Endometrium (tissue), 2 donors: ENCODE measurements around the gene COPE.

Source experiments
- FAIRE-seq: peaks from 2 replicates; lab custom pipeline; 2012; peaks lifted over from hg19 to GRCh38; lab: Jason Lieb, UNC
- donor health status: control.
- donor health status: control.

The COPE gene

DNA sequence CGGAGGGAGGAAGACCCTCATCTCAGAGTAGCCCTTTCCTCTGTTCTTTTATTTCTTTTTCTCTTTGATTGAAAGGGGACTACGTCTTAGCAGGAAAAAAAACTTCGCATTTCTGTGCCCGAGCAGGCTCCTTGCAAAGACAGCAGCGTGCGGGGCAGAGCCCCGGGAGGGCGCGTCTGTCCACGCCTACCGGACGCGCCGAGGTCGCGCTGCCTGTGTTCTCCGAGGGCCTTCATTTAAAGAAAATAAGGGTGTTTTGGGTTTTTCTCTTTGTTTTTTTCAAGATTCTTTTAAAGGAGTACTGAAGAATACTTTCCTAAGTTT, 52.4 kb downstream of the COPE start:
- FAIRE-seq, result no peak

DNA sequence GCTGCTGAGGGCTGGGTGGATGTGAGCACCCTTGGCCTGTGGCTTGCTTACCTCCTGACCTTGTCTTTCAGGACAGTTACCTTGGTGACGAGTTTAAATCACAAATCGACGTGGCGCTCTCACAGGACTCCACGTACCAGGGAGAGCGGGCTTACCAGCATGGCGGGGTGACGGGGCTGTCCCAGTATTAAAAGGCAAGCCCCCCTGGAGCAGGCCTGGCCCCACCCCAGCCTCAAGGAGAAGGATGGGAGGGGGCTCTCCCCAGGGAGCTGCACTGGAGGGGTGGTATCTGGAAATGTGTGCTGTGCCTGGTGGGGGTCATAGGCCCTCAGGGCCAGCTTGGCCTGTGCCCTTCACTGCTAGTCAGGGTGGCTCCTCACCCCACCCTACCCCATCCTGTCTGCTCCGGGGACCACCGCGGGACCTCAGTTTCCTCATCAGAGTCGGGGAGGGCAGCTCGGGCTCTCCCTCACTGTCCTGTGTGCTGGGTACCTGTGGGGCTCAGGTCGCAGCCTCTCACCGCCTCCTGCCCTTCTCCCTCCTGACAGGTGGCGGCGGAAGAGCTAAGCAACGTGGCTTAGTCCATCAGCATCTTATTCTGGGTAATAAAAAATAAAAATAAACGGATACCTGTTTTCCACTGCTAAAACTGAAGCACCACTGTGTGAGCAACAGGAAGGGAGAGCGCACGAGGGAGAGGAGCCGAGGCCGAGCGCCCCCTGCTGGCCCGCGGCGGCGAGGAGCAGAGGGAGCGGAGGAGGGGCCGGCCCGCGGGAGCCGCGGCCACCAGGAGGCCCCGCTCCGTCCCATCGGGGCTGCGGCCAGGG, 53.0 kb downstream of the COPE start:
- no peak for FAIRE-seq

DNA sequence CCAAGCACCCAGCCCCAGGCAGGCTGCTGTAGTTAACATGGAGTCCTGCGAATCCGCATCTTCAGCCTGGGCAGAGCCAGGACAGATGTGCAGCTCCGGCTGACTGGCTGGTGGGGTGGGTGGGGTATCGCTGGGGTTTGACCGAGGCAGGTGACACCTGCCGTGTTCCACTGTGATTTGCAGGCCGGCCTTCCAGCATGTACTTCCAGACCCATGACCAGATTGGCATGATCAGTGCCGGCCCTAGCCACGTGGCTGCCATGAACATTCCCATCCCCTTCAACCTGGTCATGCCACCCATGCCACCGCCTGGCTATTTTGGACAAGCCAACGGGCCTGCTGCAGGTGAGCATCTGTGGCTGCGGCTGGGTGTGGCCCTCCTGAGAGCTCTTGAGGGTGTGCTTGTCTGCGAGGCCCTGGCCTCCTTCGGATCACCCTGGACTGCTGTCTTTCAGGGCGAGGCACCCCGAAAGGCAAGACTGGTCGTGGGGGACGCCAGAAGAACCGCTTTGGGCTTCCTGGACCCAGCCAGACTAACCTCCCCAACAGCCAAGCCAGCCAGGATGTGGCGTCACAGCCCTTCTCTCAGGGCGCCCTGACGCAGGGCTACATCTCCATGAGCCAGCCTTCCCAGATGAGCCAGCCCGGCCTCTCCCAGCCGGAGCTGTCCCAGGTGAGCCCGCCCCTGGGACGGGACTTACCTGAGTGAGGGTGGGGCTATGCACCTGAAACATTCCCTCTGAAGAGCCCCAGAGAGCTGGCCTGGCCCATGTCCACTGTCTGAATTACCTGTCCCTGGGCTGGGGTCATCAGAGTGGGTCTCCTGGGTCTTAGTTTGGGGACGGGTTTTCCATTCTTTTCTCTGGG, 53.8 kb downstream of the COPE start:
- no peak for FAIRE-seq

DNA sequence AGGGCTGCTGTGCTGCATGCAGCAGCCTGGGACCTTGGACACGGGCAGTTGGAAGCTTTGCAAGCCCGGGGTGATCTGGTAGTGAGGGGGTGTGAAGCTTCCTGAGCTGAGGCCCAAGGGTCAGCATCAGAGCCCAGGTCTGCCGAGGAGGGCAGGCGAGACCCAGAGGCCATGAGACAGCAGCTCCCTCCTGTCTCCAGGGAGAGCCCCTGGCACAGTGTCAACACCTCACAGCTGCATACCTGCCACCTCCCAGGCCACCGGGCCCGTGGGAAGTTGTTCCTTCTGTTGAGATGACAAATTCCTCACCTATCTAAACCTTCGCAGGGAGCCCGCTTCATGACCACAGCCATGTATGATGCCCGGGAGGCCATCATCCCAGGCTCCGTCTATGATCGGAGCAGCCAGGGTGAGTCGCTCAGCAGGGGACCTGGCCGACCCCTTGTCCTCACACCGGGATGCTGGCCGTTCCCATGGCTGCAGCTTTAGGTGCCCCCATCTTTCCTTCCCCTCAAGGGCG, 55.3 kb downstream of the COPE start:
- no peak for FAIRE-seq

DNA sequence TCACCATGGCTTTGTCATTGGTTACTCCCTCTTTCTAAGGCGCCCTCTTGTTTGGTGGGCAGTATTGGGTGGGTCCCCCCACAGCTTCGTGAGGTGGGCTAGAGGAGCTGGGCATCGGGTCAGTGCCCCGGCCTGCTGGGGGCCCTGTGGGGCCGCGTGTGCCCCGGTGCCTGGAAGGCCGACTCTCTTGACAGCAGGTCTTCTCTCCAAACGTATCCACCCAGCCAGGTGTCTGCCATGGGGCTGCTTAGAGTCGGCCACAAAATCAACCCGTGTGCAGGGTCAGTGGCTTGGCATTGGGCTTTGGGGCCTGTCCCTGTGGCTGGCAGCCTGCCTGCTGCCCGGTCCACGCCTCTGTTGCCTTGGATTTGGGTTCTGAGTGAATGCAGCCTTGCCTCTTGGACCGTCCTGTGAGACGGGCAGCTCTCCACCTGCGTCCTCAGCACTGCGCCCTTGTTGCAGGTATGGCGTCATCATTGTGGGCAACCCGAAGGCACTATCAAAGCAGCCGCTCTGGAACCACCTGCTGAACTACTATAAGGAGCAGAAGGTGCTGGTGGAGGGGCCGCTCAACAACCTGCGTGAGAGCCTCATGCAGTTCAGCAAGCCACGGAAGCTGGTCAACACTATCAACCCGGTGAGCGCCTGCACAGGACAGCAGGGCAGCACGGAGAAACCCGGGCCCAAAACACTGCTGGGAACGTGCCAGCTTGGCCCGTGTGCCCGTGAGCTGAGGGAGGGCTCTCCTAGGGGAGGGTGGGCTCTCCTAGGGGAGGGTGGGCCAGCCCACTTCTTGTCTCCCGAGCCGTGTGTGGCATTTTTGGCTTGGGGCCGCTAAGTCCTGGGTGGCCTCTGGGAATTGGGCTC, 56.0 kb downstream of the COPE start:
- FAIRE-seq, result no peak

DNA sequence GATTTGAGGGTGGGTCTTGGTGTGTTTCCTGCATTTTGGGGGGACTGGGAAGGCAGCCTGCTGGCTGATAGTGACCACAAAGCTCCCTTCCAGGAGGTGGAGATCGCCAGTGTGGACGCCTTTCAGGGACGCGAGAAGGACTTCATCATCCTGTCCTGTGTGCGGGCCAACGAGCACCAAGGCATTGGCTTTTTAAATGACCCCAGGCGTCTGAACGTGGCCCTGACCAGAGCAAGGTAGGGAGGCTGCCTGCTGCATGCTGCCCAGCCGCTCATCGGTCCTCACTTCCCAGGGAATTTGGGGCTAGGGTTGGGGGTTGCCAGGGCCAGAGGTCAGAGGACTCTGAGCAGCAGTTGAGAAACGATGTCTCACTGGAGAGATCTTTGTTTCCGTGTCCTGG, 57.3 kb downstream of the COPE start:
- FAIRE-seq, result no peak

DNA sequence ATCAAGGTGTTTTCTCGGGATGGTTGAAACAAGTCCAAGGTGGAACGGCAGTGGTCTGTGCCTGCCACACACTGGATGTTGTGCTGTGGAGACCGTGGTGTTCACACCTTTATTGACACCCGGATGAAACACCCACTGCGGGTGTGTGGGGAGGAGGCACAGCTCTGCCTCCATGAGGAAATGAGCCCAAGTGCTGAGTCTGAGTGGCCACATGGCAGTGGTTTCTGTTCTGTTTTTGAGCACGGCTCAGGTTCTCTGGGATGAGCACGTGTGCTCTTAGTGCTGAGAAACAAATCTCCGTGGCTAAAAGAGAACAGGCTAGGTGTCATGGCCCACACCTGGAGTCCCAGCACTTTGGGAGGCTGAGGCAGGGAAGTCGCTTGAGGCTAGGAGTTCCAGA, 58.0 kb downstream of the COPE start:
- no peak for FAIRE-seq

DNA sequence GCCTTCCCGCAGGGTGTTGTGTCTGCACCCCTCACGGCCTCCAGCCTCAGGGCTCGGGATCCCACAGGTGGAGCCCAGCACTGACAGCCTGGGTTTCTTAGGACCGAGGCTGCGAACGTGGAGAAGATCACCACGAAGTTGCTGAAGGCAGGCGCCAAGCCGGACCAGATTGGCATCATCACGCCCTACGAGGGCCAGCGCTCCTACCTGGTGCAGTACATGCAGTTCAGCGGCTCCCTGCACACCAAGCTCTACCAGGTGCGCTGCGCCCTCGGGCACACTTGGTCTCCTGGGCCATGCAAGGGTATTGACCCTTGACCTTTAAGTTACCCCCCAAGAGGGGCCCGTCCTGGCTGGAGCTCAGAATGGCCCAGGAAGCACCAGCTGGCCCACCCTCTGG, 58.5 kb downstream of the COPE start:
- no peak for FAIRE-seq

DNA sequence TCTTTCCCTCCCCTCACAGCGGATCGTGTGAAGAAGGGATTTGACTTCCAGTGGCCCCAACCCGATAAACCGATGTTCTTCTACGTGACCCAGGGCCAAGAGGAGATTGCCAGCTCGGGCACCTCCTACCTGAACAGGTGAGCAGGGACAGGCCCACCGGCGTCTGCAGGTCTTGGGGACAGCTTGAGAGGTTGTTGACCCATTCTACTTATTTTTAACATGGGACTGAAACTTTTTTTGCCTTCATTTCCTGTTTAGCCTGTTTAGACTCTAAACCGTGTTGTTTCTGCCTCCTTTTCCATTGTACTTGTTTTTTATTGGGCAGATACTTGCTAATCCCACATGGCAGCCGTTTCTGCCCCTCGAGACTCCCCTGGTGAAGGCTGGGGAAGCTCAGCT, 58.9 kb downstream of the COPE start:
- FAIRE-seq, result no peak

DNA sequence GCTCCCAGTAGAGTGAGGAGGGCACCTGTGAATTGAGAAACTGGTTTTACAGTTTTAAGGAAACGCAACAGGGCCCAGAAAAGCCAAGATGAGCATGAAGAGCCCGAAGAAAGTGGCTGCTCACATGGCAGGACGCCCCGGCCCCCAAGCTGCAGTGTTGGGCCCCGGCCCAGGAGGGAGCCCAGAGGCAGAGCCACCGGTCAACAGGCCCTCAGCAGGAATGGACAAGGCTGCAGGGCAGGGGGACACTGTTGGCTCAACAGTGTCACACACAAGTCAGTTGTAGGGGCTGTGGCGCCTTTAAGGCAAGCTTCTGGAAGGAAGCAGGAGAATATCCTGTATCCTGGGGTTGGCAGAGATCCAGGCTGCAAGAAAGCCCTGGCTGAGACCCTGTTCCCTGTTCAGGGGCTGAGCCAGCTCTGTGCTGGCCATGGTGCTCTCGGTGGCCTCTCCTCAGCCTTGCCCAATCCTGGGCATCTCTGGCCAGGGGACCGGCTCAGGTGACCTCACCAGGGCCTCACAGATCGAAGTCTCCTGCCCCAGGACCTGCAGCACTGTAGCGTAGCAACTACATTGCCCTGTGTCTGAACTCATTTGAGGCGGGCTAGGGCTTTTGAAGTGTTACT, 59.4 kb downstream of the COPE start:
- FAIRE-seq, result no peak

DNA sequence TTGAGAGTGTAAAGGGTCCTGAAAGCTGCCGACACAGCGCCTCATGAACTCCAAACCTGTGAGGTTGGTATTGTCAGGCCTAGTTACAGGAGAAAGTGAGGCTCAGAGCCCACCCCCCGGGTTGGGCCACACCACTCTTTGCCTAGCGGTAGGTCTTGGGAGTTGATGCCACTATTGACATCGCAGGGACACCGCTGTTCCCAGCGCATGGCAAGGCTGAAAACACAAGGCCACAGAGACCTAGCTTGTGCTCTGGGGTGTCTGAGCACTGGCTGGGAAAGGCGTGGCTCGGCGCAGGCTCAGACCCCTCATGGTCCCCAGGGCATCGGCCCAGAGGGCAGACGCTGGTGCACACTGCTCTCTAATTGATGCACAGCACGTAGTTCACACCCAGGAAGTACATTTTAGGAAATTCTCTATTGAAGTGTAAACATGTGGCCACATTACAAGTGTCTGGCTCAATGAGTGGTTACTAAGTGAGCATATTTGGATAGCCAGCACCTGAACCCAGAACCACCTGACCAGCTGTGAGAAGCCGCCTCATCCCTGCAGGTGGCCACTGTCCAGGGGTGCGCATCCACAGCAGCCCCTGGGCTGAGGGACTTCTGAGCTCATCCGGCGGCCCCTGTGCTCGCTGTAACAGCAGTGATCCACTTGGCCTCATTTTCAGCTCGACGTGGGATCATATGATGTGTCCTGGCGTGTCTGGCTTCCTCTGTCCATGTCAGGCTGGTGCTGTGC, 60.1 kb downstream of the COPE start:
- FAIRE-seq, result no peak

DNA sequence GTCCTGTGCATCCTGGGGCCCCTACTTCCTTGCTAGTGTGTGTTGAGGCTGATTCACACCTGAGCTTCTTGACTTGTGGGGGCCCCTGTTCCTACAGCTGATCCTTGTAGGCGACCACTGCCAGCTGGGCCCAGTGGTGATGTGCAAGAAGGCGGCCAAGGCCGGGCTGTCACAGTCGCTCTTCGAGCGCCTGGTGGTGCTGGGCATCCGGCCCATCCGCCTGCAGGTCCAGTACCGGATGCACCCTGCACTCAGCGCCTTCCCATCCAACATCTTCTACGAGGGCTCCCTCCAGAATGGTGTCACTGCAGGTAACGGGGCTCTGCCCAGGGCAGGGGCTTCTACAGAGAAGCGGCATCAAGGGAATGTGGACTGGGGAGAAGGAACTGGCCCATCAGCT, 62.0 kb downstream of the COPE start:
- no peak for FAIRE-seq

DNA sequence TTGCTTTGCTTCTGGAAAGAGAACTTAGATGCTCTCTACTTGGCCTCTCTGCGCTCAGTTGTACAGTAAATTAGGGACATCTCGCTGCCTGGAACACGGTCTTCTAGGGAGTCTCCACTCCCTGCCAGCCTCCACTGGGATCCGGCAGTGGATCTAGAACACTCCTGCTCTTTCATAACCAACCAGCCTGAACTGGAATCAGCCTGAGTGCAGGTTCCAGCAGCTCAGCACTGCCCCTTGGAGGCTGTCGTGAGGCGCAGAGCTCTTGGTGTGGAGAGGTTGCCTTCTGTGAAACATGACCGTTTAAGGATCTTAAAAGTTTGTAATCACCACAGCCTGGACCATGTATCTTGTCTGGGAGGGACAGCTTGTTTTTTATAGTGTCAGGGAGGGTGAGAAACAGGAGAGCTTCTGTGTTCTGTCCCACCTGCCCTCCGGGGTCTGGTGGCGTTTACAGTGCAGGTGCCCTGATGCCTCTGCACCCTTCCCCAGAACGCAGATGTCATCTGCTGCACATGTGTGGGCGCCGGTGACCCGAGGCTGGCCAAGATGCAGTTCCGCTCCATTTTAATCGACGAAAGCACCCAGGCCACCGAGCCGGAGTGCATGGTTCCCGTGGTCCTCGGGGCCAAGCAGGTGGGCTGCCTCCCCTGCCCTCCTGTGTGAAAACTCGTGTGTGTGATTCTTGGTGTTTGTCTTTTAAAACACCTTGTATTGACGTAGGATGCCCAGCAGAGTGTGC, 62.6 kb downstream of the COPE start:
- no peak for FAIRE-seq

DNA sequence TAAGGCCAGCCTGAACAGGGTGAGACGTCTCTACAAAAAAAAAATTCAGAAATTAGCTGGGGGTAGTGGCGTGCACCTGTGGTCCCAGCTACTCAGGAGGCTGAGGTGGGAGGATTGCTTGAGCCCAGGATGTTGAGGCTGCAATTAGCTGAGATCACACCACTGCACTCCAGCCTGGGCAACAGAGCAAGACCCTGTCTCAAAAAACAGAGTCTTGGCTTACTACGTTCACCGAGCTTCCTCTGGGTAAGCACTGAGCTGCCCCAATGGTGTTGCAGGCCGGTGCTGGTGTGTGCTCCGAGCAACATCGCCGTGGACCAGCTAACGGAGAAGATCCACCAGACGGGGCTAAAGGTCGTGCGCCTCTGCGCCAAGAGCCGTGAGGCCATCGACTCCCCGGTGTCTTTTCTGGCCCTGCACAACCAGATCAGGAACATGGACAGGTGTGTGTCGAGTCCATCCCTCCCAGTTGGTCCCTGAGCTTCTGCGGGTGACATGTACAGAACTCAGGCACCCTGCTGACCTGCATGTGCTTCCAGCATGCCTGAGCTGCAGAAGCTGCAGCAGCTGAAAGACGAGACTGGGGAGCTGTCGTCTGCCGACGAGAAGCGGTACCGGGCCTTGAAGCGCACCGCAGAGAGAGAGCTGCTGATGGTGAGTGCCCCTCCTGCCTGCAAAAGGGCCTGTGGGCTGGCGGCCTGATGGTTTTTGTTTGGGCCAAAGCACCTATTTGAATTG, 63.4 kb downstream of the COPE start:
- no peak for FAIRE-seq

DNA sequence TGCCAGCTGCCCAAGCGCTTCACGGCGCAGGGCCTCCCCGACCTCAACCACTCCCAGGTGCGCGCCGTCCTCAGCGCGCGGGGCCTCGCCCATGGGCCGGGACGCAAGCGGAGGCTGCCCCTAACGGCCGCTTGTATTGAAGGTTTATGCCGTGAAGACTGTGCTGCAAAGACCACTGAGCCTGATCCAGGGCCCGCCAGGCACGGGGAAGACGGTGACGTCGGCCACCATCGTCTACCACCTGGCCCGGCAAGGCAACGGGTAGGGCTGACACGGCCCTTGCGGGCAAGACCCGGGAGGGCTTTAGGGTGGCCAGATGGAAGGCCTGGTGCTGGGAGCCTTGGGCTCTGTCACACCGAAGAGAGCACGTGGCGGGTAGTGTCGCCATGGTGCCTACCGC, 64.2 kb downstream of the COPE start:
- no peak for FAIRE-seq

DNA sequence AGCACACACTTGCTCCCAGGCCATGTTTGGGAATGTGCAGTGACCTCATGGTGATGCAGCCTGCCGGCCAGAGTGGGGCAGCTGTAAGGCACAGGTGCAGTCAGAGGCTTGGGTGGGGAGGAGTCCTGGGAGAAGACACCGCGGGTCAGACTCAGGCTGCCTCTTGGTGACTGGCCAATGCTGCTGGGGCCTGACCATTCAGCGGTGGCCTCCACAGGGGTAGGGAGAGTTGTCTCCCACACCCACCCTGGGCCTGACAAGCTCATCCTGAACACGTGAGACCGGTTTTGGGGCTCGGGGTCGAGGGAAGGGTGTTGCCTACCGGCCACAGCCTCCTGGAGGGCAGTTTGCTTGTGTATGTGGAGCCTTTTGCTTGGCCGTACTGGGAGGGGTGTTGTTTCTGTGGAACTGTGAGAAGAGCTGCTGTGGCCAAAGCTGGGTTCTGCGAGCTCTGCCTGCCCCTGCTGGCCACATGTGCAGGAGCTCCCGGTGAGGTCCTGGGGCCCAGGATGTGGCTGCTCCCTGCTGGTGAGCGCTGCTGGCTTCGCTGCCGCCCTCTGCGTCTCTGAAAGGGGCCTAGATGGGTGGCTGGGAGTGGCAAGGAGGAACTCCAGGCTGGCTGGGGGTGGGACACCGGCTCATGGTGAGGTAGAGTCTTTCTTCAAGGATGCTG, 65.3 kb downstream of the COPE start:
- FAIRE-seq, result no peak

DNA sequence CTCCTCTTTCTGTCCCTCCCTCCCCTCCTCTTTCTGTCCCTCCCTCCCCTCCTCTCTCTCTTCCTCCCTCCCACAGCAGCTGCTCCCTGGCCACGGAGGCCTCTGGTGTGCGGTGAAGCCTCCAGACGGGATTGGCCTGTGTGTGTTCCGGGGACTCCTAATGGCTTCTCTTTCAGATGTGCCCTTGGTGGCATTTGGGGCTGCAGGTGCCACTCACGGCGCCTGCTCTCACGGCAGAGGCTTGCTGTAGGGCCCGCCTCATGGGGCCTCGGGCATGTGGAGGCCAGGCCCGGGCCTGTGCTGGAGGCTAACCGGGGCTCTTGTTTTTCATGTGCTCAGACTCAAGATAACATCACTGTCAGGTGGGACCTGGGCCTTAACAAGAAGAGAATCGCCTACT, 66.5 kb downstream of the COPE start:
- no peak for FAIRE-seq

DNA sequence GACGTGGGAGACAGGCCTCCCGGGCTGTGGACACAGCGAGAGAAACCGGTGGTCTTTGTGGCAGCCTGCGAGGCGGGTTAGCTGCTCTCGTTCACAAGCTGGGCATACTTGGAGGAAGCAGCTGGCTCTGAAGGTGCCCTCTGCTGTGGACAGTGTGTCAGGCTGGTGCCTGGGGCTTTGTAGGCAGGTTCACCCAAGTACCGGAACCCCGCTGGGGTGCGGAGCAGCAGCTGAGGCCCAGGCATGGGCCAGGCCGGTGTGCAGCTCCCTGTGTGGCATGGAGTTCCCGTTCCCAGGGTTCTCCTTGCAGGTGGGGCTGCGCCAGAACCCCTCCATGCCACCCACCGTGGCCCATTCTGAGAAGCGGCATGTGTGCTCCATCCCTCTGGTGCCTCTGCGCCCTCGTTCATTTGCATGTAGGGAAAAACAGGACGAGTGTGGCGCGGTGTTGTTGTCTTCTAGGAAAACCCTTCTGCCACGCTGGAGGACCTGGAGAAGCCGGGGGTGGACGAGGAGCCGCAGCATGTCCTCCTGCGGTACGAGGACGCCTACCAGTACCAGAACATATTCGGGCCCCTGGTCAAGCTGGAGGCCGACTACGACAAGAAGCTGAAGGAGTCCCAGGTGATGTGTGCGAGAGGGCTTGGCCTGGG, 67.4 kb downstream of the COPE start:
- no peak for FAIRE-seq
